Astrocyte of the cerebellum (primary cell): ENCODE data around the gene RNF19B.

ENCODE experiments used
- DNase-seq: peaks from one replicate; pipeline ENCODE4 v3.0.0-alpha.2; 2011; ENCODE audit warnings: low read depth
- H3K4me3 ChIP-seq: 2 replicates; pipeline ENCODE4 v1.5.1; 2011; ENCODE audit warnings: mild to moderate bottlenecking, low read depth, low read length, moderate library complexity
- CTCF ChIP-seq: IDR thresholded peaks from 2 replicates; pipeline ENCODE4 v1.5.1; 2012; ENCODE audit warnings: low read length, low read depth, moderate library complexity, mild to moderate bottlenecking; ENCODE audit errors: missing control alignments
- in situ Hi-C: cut with HindIII; loops from 2 replicates; pipeline ENCODE4 v1.10.0; 2017; ENCODE audit warnings: low sequenced_read_pairs

RNF19B gene

GRCh38 chr1:32948905-32949304, 15.7 kb downstream of the RNF19B start:
- TF ChIP-seq CTCF = no peak
- no peak for DNase-seq
- no peak overlapping the region for H3K4me3 ChIP-seq
- in situ Hi-C loops = no loop called here

DNA sequence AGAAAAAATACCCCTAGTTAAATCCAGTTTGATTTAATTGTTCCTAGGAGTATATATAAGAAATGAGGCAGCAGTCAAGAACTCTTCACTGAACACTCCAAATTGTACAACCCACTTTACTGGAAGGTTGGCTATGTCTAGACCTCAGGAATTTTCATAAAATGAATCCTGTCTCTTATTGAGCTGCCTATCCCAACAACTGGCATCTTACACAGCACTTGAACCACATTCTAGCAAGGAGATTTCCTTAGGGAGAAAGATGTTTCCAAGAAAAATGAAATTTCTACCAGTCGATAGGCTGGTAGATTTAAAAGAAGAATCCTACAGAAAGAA, 16.3 kb downstream of the RNF19B start:
- in situ Hi-C loops = no loop called here
- no peak for DNase-seq
- H3K4me3 ChIP-seq = no peak overlapping the region
- no peak for TF ChIP-seq CTCF

- DNase-seq = no peak
- no peak for TF ChIP-seq CTCF
- in situ Hi-C loops = no loop called here
- H3K4me3 ChIP-seq = no peak overlapping the region
These were observed 16.8 kb downstream of the RNF19B start for GRCh38 chr1:32947669-32948389.

- DNase-seq = no peak
- TF ChIP-seq CTCF = no peak
- in situ Hi-C loops = no loop called here
- no peak overlapping the region for H3K4me3 ChIP-seq
These were observed 18.2 kb downstream of the RNF19B start for GRCh38 chr1:32946413-32946812.

DNA sequence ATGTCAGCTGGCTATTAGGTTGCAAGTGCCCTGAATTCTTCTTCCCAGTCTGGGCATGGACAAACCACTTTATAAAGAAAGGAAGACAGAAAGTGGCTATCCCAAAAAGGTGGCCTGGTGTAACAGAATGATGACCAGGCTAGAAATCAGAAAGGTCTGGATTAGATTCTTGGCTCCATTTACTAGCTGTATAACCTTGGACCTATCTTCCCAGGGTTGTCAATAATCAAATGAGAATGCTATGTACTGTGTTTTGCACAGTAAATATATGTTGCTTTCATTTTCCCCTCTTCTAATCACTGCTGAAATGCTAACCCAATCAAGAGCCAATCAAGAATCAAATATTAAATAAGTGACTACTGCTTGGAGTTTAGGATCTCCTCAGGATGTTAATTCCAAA, 20.4 kb downstream of the RNF19B start:
- H3K4me3 ChIP-seq = no peak overlapping the region
- in situ Hi-C loops = loop anchor here (5.0 kb wide), 1 partner anchor 78 kb away; no protein-coding TSS in a partner anchor
- TF ChIP-seq CTCF = no peak
- no peak for DNase-seq

- in situ Hi-C loops = loop anchor here (5.0 kb wide), 1 partner anchor 82 kb away; no protein-coding TSS in a partner anchor
- H3K4me3 ChIP-seq = no peak overlapping the region
- no peak for DNase-seq
- no peak for TF ChIP-seq CTCF
These were observed 24.8 kb downstream of the RNF19B start for GRCh38 chr1:32939655-32940371.
